Measurements from ENCODE around the gene TNP2.
A peak's percentile ranks its signal among the peaks of the same experiment; 100 is the strongest.

Gene TNP2

DNA sequence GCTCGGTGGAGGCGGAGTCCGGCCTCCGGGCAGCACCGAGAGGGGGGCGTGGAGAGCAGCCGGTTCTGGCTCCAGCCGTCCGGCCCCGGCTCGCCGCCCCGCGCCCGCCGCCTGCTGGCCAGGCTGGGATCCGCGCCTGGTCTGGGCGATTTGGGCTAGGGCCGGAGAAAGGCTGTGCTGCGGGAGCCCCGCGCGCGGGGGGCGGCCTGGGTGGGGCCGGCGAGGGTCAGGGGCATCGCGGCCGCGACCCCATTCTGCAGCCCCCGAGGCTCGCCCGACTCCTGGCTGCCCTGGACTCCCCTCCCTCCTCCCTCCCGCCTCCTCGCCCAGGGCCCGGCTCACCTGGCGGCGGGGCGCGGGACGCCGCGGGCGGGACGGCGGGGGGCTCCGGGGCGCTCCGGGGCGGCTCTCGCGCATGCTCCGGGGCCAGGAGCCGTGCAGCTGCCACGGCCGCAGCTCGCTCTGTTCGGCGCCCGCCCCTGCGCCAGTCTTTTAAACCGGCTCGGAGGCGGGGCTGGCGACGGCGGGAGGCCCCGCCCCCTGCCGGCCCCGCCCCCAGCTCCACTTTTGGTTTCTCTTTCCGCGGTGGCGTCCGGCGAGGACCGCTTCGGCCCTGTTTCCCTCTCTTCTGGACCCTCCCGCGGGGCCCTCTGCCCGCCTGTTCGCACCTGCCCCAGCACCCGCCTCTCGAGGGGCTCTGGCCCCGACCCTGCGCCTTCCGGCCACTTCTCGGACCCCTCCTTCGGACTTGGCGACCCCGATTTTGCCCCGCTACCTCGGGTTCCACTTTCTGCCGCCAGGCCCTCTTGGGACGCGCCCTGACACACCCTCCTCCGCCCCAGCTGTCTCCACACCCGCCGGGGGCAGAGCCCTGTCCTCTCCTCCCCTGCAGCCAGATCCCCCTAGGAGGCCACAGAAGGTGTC lies 13.1 kb downstream of the TNP2 start, which contains the start of gene SOCS1:
Gene SOCS1 (minus strand): TSS at position 468 of the 924 bp plus-strand sequence. CDS start 726 bp downstream, outside the sequence.
- peaks cover 15% of the 10 kb centered on the region for H3K27me3 Mint-ChIP-seq (ENCODE audit: low read depth)
- TF ChIP-seq, protein P1, sequence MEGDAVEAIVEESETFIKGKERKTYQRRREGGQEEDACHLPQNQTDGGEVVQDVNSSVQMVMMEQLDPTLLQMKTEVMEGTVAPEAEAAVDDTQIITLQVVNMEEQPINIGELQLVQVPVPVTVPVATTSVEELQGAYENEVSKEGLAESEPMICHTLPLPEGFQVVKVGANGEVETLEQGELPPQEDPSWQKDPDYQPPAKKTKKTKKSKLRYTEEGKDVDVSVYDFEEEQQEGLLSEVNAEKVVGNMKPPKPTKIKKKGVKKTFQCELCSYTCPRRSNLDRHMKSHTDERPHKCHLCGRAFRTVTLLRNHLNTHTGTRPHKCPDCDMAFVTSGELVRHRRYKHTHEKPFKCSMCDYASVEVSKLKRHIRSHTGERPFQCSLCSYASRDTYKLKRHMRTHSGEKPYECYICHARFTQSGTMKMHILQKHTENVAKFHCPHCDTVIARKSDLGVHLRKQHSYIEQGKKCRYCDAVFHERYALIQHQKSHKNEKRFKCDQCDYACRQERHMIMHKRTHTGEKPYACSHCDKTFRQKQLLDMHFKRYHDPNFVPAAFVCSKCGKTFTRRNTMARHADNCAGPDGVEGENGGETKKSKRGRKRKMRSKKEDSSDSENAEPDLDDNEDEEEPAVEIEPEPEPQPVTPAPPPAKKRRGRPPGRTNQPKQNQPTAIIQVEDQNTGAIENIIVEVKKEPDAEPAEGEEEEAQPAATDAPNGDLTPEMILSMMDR (IDR thresholded peaks at IDR 0.05; ENCODE audit: unreplicated experiment in 3 of 3), result peak; percentile 93 to 99 (median 95)
- H3K4me1 Mint-ChIP-seq, result peaks cover 28% of the 10 kb centered on the region
- H3K4me3 Mint-ChIP-seq, result peak within 1 kb of the TSS; percentile 90 to 99 (median 92)
- peaks cover 5% of the 10 kb centered on the region for H3K36me3 Mint-ChIP-seq (ENCODE audit: low read depth)
- H3K9me3 Mint-ChIP-seq, result no peaks in the 10 kb centered on the region
- peak within 1 kb of the TSS; percentile 92 to 98 (median 98) for H3K27ac Mint-ChIP-seq

DNA sequence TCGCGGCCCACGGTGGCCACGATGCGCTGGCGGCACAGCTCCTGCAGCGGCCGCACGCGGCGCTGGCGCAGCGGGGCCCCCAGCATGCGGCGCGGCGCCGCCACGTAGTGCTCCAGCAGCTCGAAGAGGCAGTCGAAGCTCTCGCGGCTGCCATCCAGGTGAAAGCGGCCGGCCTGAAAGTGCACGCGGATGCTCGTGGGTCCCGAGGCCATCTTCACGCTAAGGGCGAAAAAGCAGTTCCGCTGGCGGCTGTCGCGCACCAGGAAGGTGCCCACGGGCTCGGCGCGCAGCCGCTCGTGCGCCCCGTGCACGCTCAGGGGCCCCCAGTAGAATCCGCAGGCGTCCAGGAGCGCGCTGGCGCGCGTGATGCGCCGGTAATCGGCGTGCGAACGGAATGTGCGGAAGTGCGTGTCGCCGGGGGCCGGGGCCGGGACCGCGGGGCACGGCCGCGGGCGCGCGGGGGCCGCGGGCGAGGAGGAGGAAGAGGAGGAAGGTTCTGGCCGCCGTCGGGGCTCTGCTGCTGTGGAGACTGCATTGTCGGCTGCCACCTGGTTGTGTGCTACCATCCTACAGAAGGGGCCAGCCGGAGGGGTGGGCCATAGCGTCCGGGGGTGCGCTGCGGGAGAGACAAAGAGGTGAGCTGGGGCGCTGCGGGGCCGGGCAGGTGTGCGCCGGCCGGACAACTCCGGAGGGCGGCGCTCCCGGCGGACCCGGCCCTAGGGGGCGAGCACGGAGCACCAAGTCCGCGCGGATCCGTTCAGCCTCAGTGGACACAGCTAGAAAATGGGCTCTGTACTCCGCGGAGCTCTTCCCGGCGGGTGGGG lies 14.0 kb downstream of the TNP2 start:
- TF ChIP-seq, protein P1 (IDR thresholded peaks at IDR 0.05; ENCODE audit: unreplicated experiment in 3 of 3), result peak in 2 of 3 experiments; percentile 17 to 23
- peaks cover 28% of the 10 kb centered on the region for H3K4me1 Mint-ChIP-seq
- peaks cover 15% of the 10 kb centered on the region for H3K27me3 Mint-ChIP-seq (ENCODE audit: low read depth)
- peak overlapping the region; percentile 82 to 88 (median 87) for H3K4me3 Mint-ChIP-seq
- no peak overlapping the region for H3K27ac Mint-ChIP-seq
- peaks cover 8% of the 10 kb centered on the region for H3K36me3 Mint-ChIP-seq (ENCODE audit: low read depth)
- no peaks in the 10 kb centered on the region for H3K9me3 Mint-ChIP-seq

DNA sequence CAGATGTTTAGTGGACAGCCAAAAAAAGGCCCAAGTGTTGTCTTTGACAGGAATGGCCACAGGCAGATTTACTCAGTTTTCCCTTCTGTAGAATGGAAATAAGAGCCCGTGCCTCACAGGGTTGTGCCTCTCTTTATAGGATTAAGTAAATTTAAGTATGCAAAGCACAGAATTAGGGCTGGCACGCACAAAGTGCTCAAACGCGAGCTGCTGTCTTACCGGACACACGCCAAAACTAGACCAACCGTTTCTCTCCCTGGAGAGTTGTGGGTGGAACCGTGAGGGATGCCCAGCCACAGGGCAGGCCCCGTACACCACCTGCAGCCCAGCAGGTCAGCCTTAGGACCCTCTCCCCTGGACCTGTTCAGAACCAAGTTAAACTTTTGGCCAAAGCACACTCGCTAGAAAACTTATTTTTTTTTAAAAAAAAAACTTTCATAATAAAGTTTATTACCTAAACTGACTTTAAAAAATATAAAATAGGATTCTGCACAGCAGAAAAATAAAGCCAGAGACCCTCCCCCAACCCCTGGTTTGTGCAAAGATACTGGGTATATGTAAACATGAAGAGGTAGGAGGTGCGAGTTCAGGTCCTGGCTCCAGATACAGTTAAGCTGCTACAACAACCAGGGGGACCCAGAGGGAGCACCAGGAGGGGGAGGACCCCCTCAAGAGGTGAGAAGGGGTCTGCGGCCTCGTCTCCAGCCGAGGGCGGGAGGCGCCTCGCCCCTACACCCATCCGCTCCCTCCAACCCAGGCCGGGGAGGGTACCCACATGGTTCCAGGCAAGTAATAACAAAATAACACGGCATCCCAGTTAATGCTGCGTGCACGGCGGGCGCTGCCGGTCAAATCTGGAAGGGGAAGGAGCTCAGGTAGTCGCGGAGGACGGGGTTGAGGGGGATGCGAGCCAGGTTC lies 14.9 kb downstream of the TNP2 start:
- peaks cover 8% of the 10 kb centered on the region for H3K36me3 Mint-ChIP-seq (ENCODE audit: low read depth)
- peaks cover 13% of the 10 kb centered on the region for H3K27me3 Mint-ChIP-seq (ENCODE audit: low read depth)
- H3K4me1 Mint-ChIP-seq, result peaks cover 26% of the 10 kb centered on the region
- no peak overlapping the region for H3K27ac Mint-ChIP-seq
- TF ChIP-seq, protein P1 (IDR thresholded peaks at IDR 0.05; ENCODE audit: unreplicated experiment in 3 of 3), result no peak
- peak overlapping the region; percentile 82 to 88 (median 87) for H3K4me3 Mint-ChIP-seq
- no peaks in the 10 kb centered on the region for H3K9me3 Mint-ChIP-seq

DNA sequence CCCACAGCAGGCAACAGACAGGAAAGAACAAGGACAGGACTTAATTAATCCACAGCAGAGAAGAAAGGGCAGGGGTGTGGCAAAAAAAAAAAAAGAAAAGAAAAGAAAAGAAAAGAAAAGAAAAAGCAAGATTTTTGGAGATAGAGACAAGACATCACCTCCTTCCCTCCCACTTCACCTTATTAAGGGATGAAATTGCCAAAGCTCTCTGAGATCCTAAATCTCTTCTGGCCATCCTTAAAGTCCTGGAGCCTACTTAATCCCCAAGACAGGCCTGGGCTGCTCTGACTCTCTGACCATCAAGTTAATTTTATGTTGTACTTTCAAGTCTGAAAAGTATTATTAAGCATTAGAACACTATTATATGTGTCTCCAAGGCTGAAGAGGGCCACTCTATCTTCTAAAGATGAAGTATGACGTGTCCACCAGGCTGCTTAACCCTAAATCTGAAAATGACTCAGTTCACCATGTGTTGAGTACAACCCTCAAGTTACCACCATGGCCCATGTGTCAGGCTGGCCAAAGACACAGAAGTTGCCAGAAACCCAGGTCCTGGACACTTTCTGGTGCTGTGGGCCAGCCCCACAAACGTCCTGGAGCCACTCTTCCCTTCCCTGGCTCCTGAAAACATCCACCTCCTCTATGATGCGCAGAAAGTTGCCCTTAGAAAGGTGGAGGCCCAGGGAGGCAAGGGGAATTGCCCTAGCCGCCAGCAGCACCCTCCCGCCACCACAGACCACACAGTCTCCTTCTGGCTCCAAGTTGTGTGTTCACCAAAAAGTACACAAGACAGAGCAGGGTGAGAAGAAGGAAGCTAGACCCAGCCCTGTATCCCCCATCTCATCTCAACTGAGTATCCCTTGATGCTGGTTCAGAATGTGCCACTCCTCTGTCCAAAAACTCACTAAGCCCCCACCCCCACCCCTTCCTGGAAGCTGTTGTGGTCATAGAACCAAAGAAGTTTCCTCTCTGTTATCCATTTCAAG lies 15.8 kb downstream of the TNP2 start:
- Mint-ChIP-seq H3K4me1 (peaks cover 26% of the 10 kb centered on the region), H3K9me3 (no peaks in the 10 kb centered on the region), H3K4me3 (peak overlapping the region; percentile 72 to 84 (median 83)), H3K27me3 (ENCODE audit: low read depth) (peaks cover 19% of the 10 kb centered on the region), H3K27ac (peak overlapping the region in 2 of 3 experiments; percentile 12 to 52), H3K36me3 (ENCODE audit: low read depth) (peaks cover 12% of the 10 kb centered on the region)
- TF ChIP-seq, protein P1 (IDR thresholded peaks at IDR 0.05; ENCODE audit: unreplicated experiment in 3 of 3), result no peak
